C1 segment of cervical spinal cord (tissue), 14 donors: ENCODE data around the gene JPT2.

ENCODE experiments used
- DNase-seq, 14 donors: peaks; one replicate each; lab custom pipeline; 2025; lab: John Stamatoyannopoulos, UW

Gene JPT2

DNA sequence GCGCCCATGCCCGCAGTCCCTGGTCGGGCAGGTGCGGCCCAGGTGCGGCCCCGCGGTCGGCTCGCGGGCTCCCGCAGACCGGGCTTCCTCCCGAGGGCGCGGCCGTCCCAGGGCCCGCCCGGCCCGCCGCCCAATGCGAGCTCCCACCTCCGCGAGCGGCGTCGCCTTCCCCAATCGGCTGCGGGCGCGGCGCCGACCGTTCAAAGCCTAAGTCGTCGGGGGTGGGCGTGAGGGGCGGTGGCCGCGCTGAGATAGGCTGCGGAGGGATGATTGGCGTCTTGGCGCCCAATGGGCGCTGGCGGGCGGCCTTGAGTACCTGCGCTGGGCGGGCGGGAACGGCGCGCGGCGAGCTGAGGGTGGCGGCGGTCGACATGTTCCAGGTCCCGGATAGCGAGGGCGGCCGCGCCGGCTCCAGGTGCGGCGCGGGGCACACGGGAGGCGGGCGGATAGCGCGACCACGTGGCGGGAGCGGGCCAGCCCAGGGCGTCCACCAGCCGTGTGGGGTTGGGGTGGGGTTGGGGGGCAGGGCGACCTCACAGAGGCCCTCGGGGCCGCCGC lies at the start of gene JPT2:
JPT2 (plus strand) TSS at position 338 of the 558 bp plus-strand sequence; CDS start at position 372, 34 bp downstream.
- peak; percentile 37 to 96 (median 81) for DNase-seq

GRCh38 chr16:1630450-1631213 lies 47.4 kb upstream of the JPT2 start:
- peak in 1 of 14 donors; percentile 59 for DNase-seq

DNA sequence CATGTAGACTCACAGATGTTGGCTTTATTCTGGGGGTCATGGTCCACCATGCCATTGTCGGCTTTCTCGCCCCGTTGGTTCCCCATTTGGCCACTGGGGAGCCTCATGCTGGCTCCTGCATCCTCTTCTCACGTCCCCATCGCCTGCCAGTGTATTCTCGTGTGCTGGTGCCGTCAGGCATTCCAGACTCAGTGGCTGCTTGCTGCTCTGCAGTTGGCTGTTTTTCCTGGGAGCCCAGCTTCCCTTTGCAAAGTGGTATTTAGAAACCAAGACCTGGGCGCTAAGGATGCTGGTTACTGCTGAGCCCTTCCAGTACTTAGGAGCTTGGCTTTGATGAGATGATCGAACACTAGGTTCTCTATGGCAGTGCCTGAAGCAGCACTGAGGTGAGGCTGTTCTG lies 46.8 kb upstream of the JPT2 start:
- DNase-seq = peak in 1 of 14 donors; percentile 59

- DNase-seq = peak in 1 of 14 donors; percentile 38
Measured at GRCh38 chr16:1631931-1632637, 46.0 kb upstream of the JPT2 start.

DNA sequence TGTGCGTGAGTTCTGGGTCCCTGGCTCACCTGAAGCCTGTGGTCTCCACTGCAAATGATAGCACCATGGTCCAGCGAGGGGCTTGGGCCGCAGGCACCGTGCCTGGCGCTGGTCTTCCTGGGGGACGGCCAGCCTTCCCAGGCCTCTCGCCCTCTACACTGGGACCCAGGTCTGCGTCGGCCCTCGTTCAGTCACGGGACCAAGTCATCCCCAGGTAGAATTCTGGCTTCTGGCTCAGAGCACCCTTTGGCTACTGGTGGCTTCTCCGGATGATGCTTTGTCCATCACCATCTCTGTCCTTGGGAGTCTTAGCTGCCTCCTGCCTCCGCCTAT lies 45.5 kb upstream of the JPT2 start:
- DNase-seq = no peak

GRCh38 chr16:1633310-1633709 lies 44.8 kb upstream of the JPT2 start:
- no peak for DNase-seq

GRCh38 chr16:1634541-1634940 lies 43.5 kb upstream of the JPT2 start:
- no peak for DNase-seq

- DNase-seq = no peak
Measured at GRCh38 chr16:1635070-1635469, 43.0 kb upstream of the JPT2 start.

- peak in 1 of 14 donors; percentile 94 for DNase-seq
Measured at GRCh38 chr16:1637526-1637925, 40.6 kb upstream of the JPT2 start.

- DNase-seq = no peak
Measured at GRCh38 chr16:1638757-1639156, 39.3 kb upstream of the JPT2 start.

DNA sequence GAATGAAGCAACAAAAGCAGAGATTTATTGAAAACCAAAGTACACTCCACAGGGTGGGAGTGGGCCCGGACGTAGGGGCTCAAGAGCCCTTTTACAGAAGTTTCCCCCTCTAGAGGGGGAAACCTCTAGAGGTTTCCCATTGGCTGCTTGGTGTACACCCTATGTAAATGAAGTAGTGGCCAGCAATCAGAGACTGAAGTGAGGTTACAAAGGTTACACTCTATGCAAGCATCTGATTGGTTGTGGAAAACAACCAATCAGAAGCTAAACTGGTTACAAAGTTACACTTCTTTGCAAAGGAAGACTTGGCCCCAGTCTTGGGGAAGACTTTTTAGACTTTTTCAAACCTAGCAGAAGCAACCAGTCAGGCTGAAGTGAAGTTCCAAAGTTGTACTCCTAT lies 38.8 kb upstream of the JPT2 start:
- no peak for DNase-seq

- DNase-seq = peak in 1 of 14 donors; percentile 32
Measured at GRCh38 chr16:1639860-1640259, 38.2 kb upstream of the JPT2 start.

- DNase-seq = peak in 1 of 14 donors; percentile 32
Measured at GRCh38 chr16:1640261-1640941, 37.7 kb upstream of the JPT2 start.

DNA sequence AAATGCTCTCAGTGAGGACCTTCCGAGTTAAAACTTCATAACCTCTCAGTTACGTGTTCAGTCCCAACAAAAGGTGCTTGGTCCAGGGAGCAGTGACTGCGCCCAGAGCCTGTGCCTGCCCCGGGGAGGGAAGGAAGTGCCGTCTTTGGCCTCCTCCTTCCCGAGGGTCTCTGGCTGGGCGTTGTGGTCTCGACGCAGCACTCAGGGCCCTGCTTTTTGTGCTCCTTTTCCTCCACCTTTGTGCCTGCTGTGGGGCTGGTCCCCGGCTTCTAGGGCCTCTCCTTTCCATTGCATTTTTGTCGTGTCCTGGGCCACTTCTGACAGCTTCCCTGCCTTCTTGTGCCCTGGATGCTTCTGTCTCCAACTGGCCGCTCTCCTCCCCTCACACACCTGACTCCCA lies 36.8 kb upstream of the JPT2 start:
- DNase-seq = no peak

DNA sequence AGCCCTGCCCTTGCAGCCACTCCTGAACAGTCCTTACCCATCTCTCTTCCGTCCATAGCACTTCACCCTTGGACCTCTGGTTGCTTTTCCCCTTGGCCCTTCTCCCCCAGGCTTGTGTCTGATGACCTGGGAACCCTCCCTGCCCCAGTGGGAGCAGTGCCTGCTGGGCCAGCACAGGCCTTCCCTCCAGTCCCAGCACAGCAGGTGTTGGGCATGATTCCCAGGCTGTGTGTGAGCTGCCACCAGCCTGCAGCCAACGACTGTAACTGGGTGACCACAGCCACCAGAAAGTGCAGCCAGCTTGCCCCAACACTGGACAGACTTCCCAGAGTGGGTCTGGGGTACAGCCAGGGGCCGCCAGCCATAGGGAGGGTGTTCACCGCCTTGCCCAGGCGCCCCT lies 35.9 kb upstream of the JPT2 start:
- peak in 11 of 14 donors; percentile 5 to 58 (median 35) for DNase-seq

DNA sequence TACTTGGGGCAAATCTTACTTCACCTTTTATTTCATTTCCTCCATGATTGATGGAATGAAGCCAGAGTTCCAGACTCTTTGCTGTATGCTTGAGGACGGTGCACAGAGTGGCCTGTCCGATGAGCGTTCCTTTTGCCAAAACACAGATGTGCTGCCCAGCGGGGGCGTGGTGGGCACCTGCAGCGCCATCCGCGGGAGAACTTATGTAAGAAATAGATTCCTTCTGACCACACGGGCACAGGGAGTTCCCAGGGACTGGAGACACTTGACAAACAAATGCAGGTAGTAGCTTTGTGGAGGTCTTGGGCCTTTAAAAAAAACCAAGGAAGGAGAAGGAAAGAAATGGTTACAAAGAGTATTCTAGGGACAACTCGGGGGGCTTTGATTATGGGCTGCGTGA lies 35.3 kb upstream of the JPT2 start:
- DNase-seq = no peak

- peak in 3 of 14 donors; percentile 41 to 97 (median 56) for DNase-seq
Measured at GRCh38 chr16:1643521-1643920, 34.6 kb upstream of the JPT2 start.

GRCh38 chr16:1645914-1646525 lies 32.1 kb upstream of the JPT2 start:
- no peak for DNase-seq

GRCh38 chr16:1647856-1648255 lies 30.2 kb upstream of the JPT2 start:
- no peak for DNase-seq

DNA sequence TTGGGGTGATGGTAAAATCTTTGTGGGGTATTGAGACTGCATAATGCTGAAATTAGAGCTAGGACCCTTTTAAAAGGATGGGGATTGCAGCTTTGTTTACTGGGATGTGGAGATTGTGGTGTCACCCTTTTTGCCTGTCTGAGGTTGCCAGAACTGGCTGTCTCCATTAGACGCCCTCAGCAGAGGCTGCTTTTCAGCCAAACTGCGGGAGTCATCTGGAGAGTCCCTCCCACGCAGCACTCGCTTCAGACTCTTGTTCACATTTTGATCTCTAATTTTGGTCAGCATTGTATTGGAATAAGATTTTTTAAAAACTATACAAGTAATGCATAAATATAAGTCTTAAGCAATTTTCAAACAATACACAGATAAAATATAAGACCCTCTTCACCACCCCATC lies 27.9 kb upstream of the JPT2 start:
- peak in 1 of 14 donors; percentile 59 for DNase-seq

- DNase-seq = no peak
Measured at GRCh38 chr16:1651094-1651973, 26.7 kb upstream of the JPT2 start.
